Fibroblast of skin of left quadriceps (primary cell): ENCODE measurements around the gene HMSD.

Experiments used
- DNase-seq, 2 experiments: peaks; one replicate each; pipeline ENCODE4 v3.0.0-alpha.2; 2013; ENCODE audit warnings: low read depth in 2 of 2

The HMSD gene

DNA sequence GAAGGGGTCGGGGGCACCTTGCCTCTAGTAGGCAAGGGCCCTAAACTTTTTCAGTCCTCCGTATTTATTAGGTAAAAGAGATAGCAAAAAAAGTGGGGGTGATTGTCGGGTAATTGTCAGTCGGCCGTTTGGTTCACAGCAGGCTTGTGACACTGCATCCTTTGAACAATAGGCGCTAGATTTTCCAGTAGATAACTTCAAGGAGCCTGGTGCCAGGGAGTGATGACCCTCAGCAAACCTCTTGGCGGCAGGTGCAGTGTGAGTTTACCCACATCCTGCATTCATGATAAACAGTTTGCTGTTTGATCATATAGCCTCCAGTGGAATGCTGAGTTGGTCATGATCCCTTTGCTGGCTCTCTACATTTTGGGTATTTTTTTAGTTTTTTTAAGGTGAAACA, 43.6 kb downstream of the HMSD start:
- no peak for DNase-seq

DNA sequence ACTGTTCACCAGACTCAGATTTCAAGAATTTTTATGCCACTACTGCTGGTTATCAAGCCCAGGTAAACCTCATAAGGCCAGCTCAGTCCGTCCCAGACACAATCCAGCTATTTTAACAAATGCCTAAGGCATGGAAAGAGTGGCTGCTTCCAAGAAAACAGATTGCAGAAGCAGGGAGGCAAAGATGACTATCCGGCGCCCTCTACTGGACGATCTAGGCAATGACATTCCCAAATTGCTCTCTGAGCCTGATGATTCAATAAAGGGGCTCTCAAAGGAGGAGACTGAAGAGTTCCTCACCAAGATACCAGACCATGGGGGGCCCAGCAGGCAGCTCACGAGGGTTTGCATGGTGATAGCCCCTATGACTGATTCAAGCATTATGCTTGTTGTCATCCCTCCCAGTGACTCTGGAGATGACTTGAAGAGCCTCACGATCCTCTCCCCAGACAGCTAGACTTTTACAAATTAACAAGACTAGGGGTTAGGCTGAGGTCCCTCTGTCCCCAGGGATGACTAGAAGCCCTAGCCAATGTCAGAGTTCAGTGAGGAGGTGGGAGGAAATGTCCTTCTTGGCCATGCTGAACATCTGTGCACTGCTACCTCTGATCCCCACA, 45.8 kb downstream of the HMSD start:
- peak in 1 of 2 experiments; percentile 29 for DNase-seq

- DNase-seq = no peak
Measured at GRCh38 chr18:63997041-63997440, 47.9 kb downstream of the HMSD start.

DNA sequence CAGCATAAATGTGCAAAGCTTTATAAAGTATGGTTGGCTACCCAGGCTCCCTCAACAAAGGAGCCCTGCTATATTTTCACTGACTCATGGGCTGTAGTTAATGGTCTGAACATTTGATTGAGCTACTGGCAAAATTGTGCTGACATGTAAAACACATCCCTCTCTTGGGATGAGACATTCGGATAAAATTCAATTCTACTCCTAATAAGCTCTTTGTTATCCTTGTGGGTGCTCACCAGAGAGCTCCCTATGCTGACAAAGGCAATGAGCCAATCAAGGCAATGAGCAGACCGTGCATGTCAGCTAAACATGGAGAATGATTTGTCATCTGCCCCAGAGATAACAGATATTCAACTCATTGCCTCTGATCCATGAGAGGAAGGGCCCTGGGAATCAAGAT, 48.5 kb downstream of the HMSD start:
- no peak for DNase-seq

- DNase-seq = no peak
Measured at GRCh38 chr18:63999871-64000270, 50.8 kb downstream of the HMSD start.

GRCh38 chr18:64002581-64002980, 53.5 kb downstream of the HMSD start:
- DNase-seq = no peak

GRCh38 chr18:64009305-64009704, 60.2 kb downstream of the HMSD start:
- no peak for DNase-seq
